LNCaP clone FGC (cell line): ENCODE data around the gene ACTRT2.

Experiments
- DNase-seq: peaks from one replicate; pipeline ENCODE4 v3.0.0-alpha.2; 2011; ENCODE audit warnings: low read depth
- H3K4me3 ChIP-seq: 2 replicates; pipeline ENCODE4 v1.5.1; 2011; ENCODE audit warnings: mild to moderate bottlenecking, low read depth, low read length, control low read depth
- CTCF ChIP-seq: IDR thresholded peaks from 2 replicates; pipeline ENCODE4 v1.5.1; 2012; ENCODE audit warnings: mild to moderate bottlenecking; ENCODE audit not compliant: control insufficient read depth, insufficient read depth; ENCODE audit errors: extremely low read depth

ACTRT2 gene

GRCh38 chr1:3021233-3021671 lies at the start of gene ACTRT2:
ACTRT2 (plus strand) TSS chr1:3021467; CDS start chr1:3021687, 220 bp downstream.
- no peak for TF ChIP-seq CTCF
- DNase-seq, result no peak

GRCh38 chr1:2971609-2972008 lies 49.7 kb upstream of the ACTRT2 start:
- H3K4me3 ChIP-seq, result no peak overlapping the region
- no peak for TF ChIP-seq CTCF
- DNase-seq, result no peak

More at GRCh38 chr1:3021233-3021671, at the start of gene ACTRT2:
- H3K4me3 ChIP-seq, result no peak within 1 kb of the TSS

- no peak overlapping the region for H3K4me3 ChIP-seq
- TF ChIP-seq CTCF, result no peak
- no peak for DNase-seq
Observed at GRCh38 chr1:2972011-2972878, 49.0 kb upstream of the ACTRT2 start.

GRCh38 chr1:2972879-2973575 lies 48.2 kb upstream of the ACTRT2 start:
- no peak overlapping the region for H3K4me3 ChIP-seq
- no peak for TF ChIP-seq CTCF

GRCh38 chr1:2973601-2974593 lies 47.4 kb upstream of the ACTRT2 start:
- no peak overlapping the region for H3K4me3 ChIP-seq
- TF ChIP-seq CTCF, result no peak
- no peak for DNase-seq

More at GRCh38 chr1:2972879-2973575, 48.2 kb upstream of the ACTRT2 start:
- DNase-seq, result no peak

- DNase-seq, result no peak
- H3K4me3 ChIP-seq, result no peak overlapping the region
- no peak for TF ChIP-seq CTCF
Observed at GRCh38 chr1:2974701-2975301, 46.5 kb upstream of the ACTRT2 start.
